ENCODE measurements around the gene GOLGA8B. TPM values are rescaled to one million over a fixed set of nuclear protein-coding genes. Genes with fewer than 3 reads are reported as not detected.
"Not testable (repeated sequence)": the region's sequence is repeated elsewhere in the genome, so short reads cannot be mapped to it uniquely, and the experiment has no call there.

The GOLGA8B gene
- total RNA-seq, 1 donor from 2014 or later: 215 TPM

- H3K36me3 Mint-ChIP-seq (ENCODE audit: low read depth); H3K4me1 Mint-ChIP-seq (ENCODE audit: low read depth); H3K27me3 Mint-ChIP-seq (ENCODE audit: low read depth); intact Hi-C loops (cut with micrococcal nuclease); H3K4me3 Mint-ChIP-seq (ENCODE audit: low read depth); H3K9me3 Mint-ChIP-seq; DNase-seq (ENCODE audit: low spot score); H3K27ac Mint-ChIP-seq: not testable (repeated sequence)
Observed at GRCh38 chr15:34535857-34536256, 47.6 kb downstream of the GOLGA8B start.

Other genes with a start within 250 kb of the GOLGA8B start
- 16.6 and 17.0 TPM in 2 replicates for gene SLC12A6, start 245.9 kb downstream of the GOLGA8B start, total RNA-seq
- gene NOP10, start 240.5 kb downstream of the GOLGA8B start, total RNA-seq: 227 and 232 TPM in 2 replicates
- not detected in 2 replicates for gene NUTM1, start 240.3 kb downstream of the GOLGA8B start, total RNA-seq
- 70.9 and 76.1 TPM in 2 replicates for gene LPCAT4, start 216.5 kb downstream of the GOLGA8B start, total RNA-seq
- gene GOLGA8A, start 145.8 kb downstream of the GOLGA8B start, total RNA-seq: 238 and 258 TPM in 2 replicates
- gene GJD2, start 171.3 kb upstream of the GOLGA8B start, total RNA-seq: not detected in 2 replicates
- not detected in 2 replicates for gene ACTC1, start 211.9 kb upstream of the GOLGA8B start, total RNA-seq

Data from activated T-helper 2 cell treated with anti-CD3 and anti-CD28 coated beads, Interferon-gamma antibody, Interleukin-2, Interleukin-4, amounts not matched to agents 10 μg/mL and 5 μg/mL and 100 μg/mL, durations not matched to agents 14 hours and 24 hours and 36 hours (primary cell).